HL-60/S4 (cell line): ENCODE results near the gene UNK.
"Not testable (repeated sequence)": the region's sequence is repeated elsewhere in the genome, so short reads cannot be mapped to it uniquely, and the experiment has no call there.

Source experiments
- in situ Hi-C: fragments of 300-500 bp; cut with MboI; formaldehyde crosslinking; loops from 2 replicates; pipeline ENCODE4 v1.14.3; 2022; ENCODE audit warnings: low sequenced_read_pairs

The UNK gene

DNA sequence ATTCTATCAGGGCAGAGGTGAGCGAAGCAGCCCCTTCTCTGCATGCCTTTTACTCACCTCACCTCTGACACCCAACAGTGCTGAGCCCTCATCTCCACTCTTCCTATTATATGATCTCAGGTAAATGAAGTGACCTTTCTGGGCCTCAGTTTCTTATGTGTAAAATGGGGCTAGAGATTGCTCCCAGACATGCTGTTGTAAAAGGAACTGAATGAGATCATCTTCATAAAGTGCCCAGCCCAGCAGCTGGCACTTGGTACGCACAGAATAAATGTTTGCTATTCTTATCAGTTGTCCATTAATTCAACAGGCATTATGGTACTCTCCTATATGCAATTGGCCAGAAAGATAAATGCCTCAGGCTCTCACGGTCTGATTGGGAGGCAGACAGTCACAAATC lies 15.1 kb upstream of the UNK start:
- in situ Hi-C loops, result loop anchor here (25.0 kb wide), 1 partner anchor 243 kb away; the partner anchor contains the start of gene CDK3

DNA sequence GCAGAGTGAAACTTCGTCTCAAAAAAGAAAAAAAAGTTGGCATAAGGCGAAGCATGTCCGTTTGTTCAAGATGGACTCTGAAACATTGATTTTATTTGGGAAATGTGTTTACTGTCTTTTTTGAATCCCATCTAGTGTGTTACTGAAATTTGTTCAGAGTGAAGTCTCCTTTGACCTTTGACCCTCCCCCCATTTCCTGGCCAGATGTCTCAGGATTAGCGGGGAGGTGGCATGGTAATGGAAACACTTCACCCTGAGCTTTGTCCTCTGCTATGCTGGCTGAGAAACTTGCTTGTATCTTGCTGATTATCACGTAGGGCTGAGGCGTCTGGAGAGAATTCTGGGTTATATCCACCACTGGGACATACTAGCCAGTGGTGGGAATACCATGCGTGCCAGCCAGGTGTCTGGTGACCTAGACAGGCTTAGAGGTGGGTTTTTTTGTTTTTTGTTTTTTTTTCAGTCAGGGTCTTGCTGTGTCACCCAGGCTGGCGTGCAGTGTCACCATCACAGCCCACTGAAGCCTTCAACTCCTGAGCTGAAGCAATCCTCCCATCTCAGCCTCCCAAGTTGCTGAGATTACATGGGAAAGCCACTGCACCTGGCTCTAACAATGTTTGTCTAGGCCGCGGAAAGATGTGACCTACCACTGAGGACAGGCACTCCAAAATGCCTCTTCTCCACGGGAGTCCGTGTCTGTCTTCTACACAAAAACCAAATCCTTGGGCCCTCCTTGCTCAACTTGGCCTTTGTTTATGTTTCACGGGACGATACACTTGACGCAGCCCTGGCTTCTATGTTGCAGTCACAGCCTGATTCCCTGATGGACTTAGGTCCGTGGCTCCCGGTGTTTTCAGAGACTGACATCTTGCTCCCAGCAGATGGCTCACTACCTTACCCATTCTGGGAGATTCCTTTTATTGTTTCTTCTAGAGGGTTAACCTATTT lies 13.0 kb upstream of the UNK start:
- in situ Hi-C loops, result loop anchor here (25.0 kb wide), 1 partner anchor 241 kb away; the partner anchor contains the start of gene CDK3

DNA sequence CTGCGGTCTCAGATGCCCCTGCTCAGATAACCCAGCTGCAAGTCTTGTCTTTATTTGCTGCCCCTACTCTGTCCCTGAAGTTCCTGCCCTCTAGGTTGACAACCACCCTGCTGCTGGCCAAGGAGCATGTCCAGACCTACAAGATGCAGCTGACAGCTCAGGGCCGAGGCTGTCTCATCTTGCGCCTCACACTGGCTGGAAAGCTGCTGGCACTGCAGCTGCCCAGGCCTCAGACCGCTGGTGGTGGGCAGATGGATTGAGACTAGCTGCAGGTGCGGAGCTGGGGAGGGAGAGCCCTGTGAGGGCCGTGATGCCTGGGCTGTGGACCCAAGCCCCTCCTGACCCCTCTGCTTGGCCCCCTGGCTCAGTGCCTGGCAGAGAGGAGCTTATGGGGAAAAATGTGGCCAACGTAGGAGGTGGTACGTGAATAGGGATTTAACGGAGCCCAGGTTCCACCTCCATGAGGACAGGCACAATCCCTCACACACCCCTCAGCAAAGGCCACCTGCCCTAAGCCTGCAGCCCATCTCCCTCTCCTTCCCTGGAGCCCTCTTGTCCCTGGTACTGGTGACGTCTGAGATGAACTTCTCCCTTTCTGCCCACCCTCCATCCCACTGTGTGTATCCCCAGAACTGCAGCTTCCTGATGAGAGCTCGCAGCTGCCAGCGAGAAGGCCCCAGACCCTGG lies 11.3 kb upstream of the UNK start:
- in situ Hi-C loops, result loop anchor here (25.0 kb wide), 1 partner anchor 239 kb away; the partner anchor contains the start of gene CDK3

DNA sequence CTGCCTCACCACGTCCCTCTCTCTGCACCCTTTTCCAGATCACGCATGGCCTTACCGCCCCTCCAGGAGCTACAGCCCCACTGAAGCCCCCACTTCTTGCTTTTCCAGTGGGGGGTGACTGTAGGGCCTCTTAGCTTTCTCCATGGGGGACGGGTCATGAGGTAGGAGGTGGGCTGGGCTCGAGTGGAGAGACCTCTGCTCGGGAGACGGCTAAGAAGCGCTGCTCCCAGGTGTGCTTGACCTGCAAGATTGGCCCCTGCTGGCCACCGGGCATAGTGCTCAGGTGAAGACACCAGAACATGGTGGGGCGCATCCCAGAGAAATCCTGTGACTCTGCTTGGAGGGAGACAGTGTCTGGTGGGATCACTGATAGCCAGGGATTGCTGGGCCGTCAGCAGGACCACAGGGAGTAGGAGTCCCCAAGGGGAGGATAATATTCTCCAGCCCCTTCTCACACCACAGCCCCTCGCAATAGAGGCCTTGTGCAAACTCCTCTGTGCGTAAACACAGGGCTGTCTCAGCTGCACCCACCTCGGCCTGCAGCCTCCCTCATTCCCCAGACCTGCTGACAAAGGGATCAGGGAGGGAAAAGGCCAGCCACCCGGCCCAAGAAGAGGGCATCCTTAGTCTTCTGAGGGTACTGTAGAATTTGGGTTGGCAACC lies 10.7 kb upstream of the UNK start:
- in situ Hi-C loops, result loop anchor here (25.0 kb wide), 1 partner anchor 238 kb away; the partner anchor contains the start of gene CDK3

DNA sequence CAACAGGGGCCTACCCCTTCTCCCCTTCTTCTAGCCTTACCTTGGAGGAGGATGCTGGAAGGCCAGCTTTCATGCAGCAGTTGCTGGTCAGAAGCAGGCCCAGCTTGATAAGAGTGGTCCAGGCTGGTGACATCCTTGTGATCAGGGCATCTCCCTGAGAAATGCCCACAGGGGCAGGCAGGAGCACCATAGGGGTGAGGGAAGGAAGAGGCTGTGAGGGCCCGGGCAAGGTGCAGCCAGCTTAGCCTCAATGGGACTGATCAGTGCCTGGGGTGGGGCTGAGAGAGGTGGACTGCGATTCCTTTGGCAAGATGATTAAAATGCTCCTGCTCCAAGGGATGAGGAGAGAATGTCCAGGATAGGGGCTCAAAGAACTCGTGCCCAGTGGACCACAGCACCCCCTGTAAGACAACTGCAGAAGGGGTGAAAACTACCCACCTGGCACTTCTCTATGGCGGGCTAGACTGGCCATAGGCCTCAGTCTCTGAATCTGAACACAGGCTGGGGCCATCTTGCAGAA lies 10.1 kb upstream of the UNK start:
- in situ Hi-C loops, result loop anchor here (25.0 kb wide), 1 partner anchor 238 kb away; the partner anchor contains the start of gene CDK3

DNA sequence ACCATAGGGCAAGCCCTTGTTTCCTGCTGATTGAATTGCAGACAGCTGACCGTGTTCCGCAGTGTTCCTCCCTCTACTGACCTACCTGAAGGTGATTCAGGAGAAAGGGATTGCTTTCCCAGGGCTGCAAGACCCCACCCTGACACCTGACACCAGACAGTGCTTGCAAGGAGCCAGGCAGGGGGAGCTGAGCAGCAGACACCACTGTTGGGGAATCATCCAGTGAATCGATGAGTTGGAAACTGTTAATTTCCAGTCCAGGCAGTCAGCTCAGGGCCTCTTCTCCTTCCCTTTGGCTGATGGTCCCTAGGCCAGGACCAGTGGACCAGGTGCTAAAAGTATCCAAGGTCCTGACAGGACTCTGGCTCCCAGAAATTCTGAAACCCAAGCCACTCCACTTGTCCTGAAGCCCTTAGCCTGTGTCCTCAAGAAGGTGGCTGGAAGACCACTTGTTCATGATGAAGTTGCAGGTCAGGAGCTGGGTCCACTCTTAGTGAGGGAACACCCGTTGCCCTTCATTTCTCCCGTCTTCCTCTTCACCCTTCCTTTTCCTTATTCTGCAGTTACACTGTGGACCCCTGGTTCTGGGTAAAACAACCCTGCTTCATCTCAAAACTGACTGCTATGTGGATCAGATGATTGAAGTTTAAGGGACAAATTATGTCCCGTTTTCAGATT lies 9.5 kb upstream of the UNK start:
- in situ Hi-C loops, result loop anchor here (25.0 kb wide), 1 partner anchor 237 kb away; the partner anchor contains the start of gene CDK3

DNA sequence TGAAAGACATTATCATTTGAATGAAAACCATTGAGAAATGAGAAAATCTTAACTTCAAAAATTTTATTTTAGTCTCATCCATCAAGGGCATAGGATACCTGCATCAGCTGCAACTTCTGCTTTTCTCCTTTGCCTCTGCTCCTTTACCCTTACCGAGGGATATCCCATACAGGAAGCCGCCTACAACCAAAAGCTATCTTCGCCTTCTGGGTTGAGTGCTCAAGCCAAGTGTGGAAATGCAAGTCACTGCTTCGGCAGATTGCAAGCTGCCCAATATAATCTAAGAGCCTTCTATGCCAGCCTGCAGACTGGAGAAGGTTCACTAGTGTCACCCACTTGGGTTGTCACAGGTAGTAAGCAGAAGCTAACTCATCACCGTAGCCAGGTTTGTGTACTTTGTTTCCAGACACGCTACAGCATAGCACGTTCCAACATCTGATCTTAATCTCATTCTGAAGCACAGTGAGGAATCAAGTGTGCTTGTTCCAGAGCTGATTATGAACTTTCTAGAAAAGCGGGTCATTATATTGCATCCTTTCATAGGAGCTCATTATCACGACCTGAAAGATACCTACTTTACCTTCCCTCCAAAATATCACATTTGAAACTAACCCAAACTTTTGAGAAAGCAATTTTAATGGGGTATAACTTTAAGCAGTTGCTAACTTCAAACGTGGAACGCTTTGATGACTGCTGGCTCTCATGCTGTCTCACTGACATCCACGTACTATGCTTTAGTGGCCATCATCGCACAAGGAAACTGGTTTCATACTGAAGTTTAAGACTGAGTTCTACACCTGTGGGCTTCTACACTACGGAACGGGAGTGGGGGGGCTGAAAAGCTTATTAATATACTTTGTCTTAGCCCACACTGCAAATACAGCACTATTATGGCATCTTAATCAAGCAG lies 8.0 kb upstream of the UNK start:
- in situ Hi-C loops, result no loop called here

DNA sequence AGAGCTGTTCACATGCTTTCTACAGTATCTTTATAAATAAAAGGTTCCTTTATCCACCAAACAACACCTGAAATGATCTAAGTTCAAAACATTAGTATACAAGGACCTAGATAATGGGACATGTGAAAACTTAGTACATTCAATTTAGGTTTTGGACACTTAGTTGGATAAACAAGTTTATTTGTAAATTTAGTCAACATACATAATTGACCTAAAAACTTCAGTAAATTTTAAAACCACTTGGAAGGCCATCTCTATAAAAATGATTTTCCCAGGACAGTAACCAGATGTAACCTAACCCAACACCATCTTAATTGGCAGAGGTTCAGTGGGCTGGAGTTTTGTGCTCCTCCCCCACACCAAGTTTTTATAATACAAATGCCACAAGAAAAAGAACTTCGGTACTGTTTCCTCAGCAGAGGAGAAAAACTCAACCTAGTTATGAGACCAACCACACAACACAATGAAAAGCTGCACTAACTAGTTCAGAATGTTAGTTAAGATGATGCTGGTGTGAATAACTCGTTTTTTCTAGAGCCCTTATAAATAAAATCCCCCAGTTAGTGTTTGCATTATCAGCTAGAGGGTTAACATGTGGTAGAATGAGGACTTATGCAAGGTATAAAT lies 7.2 kb upstream of the UNK start:
- in situ Hi-C loops, result no loop called here

DNA sequence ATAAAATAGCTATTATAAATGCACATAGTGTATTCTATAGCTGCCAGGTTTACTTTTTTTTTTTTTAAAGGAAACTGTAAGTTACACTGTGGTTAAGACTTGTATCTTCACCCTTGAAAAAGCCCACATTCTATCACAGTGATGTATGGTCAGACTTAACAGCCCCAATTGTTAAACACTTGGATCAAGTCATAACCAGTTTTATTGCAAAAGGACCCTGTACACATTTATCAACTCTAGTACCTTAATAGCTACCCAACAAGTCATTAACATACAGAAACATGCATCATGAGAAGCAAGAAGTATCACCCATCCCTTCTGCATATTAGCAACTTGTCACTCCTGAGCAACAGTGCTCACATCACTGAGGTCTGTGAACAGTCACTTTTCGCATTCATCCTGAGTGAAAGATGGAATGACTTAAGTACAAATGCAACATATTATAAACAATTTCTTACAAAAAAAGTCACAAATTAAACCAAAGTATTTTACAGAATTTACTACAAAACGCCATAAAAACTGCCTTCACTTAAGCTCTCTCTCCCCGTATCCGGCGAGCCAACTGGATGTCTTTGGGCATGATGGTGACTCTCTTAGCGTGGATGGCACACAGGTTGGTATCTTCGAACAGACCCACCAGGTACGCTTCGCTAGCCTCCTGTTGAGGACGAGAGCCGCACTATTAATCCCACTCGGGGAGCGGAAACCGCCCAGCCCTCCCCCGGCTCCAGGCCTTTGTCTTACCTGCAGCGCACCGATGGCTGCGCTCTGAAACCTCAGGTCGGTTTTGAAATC lies 6.3 kb upstream of the UNK start:
- in situ Hi-C loops, result not testable (repeated sequence)

DNA sequence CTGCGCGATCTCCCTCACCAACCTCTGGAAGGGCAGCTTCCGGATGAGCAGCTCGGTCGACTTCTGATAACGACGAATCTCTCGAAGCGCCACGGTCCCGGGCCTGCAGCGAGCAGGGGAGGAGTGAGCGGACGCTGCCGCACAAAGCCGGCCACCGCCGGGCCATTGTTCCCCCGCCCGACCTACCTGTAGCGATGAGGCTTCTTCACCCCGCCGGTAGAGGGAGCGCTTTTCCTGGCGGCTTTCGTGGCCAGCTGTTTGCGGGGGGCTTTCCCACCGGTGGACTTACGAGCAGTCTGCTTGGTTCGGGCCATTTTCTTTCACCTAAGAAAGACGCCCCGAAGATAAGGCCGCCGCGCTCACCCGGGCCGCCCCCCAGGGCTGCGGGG lies 5.8 kb upstream of the UNK start:
- in situ Hi-C loops, result no loop called here

DNA sequence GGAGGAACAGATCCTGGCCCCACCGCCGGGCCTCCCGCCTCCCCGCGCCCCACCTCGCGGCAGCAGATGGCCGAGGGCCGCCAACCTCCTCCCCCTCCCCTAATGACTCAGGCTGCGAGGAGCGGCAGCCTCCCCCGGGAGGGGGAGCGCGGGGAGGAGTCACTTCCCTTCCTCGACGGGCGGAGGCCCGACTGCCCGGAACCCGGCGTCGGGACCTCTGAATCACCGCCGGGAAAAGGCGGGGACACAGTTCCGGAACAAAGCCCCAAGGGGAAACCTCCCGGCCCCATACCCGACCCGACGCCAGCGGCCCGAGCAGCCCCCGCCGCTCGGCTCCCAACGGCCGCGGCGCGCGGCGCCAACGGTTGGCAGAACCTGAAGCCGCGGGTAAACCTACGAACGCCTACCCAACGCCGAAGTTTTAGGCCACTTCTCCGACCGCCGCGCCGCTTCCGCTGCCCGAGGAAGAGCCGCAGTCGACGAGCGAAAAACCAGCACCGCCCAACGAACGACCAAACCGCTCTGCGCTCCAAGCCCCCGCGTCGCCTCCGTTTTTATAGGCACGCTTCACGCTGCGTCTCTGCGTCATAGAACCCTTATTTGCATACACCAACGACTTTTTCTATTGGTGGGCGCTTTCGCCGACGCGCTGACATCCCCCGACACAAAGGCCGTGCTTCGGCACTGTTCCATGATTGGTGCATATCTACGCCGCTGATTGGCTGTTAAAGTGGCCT lies 5.2 kb upstream of the UNK start:
- in situ Hi-C loops, result no loop called here

DNA sequence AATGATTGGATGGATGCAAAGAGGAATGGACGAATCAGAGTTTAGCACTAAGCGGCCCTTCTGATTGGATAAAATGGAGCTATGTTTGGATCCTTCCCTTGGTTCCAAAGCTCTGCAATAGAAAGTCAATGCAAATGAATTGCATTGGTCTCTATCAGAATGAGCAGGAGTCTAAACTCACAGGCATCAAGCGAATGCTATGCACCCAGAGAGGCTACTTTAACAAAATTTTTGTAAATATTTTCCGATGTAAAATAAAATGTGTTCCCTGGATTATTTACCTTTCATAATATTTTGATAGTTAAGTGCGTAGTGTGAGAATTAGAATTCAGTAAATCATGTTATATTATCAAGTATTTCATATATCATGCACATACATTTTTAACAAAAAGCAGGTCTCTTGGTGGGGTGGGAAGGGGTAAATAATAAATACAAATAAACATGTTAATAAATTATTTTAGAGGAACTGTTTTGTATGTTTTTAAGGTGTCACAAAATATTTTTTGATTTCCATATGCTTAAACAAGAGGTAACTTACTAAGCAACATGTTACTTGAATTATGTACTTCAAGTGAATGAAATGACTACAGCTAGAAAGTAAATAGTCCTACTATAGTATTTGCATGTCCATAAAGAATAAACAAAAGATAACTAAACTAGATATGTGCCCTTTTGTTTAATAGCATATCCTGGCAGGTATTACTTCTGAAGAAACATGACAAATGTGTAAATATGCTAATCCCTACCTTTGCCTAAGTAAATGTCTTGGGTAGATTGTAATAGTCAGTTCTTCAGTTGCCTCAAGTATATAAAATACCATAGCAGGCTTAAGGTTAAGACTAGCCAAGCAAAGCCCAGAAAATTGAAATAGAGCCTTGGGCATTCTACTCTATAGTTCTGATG lies 4.4 kb upstream of the UNK start:
- in situ Hi-C loops, result no loop called here

DNA sequence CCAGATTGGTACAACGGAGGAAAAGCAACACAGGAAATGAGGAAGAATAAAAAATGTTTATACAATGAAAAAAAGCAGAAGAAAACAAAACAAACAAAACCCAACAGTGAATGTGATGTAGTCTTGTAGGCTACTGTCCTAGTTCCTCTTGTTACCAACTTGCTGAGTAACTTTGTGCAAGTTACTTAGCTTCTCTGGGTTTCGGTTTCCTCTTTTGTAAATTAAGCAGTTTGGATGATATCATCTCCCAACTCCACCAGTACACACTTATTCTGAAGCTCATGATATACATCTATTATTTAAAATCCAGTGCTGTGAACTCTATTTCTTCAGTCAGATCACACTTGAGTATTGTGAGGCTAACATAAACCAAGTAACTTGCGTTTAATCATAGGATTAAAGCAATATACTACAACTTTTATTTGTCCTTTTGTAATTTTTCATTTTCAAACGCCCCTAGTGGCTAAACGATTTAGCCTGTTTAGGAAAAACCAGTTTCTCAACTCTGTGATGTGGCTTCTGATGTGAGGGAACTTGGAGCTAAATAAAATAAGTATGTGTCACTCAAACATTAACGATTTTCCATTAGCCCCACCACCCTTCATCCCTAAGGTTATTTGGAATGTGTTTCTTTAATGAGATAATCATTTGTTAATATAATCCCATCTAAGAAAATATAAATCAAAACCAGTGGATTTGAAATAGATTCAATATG lies 1.4 kb upstream of the UNK start:
- in situ Hi-C loops, result no loop called here

DNA sequence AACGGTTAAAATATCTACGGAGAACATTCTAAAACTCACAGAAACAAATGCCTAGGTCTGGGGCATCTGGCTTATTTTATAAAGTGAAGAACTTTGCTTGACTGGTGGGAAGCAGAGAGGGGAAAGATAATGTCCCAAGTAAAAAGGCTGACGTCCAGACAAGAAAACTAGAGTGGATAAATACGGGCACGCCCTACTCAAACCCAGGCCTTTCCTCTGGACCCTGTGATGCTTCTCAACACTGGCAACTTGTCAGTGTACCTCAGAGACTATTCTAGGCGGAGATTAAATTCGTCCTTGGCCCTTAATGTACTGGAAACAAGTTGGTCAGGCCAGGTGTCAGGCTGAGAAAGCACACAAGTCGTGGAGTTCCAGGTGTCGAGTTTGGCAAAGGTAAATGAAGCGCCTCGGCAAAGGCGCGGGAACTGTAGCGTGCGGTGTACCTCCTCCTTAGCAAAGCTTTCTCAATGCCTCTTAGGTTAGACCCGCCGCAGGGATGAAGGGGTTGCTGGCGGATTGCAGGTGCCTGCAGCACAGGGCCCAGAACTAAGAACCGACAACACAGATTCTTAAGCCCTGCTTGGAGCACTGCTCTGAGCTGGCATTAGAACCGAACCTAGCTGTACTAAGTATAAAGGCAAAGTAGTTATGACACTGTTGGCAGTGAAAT lies 668 bp upstream of the UNK start:
- in situ Hi-C loops, result no loop called here
